CD4-positive, alpha-beta T cell treated with Interleukin-10 for 1 hour (primary cell): ENCODE measurements around the gene PTGES2.
A peak's percentile ranks its signal among the peaks of the same experiment; 100 is the strongest.
"Not testable (repeated sequence)": the region's sequence is repeated elsewhere in the genome, so short reads cannot be mapped to it uniquely, and the experiment has no call there.

ENCODE experiments used
- DNase-seq: peaks from one replicate; pipeline ENCODE4 v3.0.0-alpha.2; 2020

Gene PTGES2

DNA sequence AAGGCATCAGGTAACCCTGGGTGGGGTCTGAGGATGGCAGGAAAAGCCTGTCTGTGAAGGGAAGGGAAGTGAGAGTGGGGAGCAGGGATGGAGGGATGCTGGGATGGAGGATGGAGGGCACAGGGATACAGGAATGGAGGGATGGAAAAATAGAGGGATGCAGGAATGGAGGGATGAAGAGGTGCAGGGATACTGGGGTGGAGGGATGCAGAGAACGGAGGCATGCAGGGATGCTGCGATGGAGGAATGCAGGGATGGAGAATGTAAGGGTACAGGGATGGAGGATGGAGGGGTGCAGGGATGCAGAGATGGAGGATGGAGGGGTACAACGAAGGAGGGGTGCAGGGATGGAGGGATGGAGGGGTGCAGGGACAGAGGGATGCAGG is 9.1 kb downstream of the PTGES2 start:
- DNase-seq = no peak

DNA sequence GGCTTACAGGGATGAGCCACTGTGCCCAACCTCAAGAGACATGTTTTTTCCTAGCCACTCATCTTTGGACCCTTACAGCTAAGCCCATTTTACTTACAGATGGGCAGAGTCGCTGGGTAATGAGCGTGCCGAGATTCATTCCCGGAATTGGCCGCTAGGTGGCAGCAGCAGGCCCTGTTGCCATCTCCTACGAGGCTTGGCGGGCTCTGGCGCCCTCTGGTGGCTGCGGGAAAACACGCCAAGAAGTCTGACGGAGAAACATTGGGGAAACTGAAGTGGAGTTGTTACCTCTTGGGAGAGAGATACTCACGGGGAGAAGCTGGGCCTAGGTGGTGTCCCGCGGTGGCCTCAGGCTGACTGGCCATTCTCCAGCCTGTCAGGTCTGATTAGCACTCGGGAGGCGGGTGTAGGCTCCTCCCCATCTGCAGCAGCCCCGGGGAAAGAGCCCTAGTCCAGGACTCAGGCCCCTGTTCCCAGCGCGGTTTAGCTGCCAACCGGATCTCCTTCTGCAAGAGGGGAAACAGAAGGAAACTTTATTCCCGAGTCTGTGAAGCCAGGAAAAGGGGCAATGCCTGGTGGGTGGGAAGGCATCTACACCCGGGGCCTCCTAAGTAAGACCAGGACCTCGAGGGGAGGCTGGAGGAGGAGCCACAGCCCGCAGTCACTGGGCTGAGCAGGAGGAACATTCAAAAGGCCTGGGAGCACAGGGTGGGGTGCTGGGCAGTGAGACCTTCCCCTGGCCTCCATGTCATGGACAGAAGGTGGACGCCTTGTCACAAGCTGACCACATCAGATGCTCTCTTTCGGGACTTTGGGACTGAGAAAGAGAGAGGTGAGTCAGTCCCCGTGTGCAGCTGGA is 9.7 kb downstream of the PTGES2 start:
- DNase-seq = peak; percentile 94

DNA sequence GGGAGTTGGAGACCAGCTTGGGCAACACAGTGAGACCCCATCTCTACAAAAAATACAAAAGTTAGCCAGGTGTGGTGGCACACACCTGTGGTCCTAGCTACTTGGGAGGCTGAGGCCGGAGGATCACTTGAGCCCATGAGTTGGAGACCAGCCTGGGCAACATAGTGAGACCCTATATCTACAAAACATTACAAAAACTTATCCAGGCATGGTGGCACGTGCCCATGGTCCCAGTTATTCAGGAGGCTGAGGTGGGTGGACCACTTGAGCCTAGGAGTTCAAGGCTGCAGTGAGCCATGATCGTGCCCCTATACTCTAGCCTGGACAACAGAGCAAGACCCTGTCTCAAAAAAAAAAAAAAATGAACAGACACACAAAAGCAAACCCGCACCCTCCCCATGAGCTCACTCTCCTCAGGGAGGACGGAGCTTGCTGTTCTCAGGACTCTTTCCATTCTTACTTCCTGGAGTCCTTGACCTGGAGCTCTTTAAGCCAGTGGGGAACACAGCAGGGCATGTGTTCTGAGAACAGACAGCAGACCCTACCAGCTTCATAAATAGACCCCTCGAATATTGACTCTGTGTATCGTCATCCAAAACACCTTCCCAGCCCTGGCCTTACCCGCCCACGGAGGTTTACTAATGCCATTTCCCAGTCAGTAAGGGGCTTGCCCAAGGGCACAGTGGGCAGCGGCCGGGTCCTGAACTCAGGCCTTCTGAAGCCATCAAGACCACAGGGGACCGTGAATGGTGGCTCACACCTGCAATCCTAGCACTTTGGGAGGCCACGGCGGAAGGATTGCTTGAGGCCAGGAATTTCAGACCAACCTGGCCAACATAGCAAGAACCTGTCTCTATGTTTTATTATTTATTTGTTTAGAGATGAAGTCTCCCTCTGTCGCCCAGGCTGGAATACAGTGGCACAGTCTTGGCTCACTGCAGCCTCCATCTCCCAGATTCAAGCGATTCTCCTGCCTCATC is 11.1 kb downstream of the PTGES2 start:
- no peak for DNase-seq

DNA sequence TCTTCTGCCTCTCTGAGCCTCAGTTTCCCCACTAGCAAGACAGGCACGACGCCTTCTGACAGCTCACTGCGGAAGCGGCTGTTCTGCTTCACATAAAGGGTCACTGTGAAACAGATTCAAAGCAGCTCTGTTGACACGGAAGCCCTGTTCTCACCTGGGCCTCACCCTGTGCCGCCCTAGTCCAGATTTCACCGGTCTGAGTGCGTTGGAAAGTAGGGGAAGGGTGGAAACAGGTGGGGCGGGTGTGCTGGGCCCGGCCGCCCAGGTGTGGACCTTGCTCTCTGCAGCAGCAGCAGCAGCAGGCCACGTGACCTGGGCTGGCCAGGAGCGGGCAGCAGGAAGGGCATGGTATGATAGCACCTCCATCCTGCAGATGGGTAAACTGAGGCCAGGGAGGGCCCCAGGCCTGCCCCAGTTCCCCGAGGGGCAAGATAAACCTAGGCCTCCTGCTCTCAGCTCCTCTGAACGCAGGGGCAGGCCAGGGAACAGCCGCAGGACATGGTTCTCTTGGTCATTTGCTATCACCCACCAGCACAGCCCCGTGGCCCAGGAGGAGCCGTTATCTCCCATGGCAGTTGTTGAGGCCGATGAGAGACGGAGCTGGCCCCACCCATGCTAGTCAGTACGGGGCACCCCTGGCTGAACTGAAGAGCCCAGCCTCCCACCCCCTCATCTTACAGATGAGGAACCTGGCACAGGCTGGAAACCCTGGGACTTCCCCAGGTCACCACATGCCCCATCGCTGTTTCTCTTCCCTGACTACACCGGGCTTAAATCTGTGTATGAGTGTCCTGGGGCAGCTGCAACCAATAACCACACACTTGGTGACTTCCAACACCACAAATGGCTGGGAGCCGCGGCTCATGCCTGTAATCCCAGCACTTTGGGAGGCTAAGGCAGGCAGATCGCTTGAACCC is 12.1 kb downstream of the PTGES2 start:
- peak; percentile 15 for DNase-seq

DNA sequence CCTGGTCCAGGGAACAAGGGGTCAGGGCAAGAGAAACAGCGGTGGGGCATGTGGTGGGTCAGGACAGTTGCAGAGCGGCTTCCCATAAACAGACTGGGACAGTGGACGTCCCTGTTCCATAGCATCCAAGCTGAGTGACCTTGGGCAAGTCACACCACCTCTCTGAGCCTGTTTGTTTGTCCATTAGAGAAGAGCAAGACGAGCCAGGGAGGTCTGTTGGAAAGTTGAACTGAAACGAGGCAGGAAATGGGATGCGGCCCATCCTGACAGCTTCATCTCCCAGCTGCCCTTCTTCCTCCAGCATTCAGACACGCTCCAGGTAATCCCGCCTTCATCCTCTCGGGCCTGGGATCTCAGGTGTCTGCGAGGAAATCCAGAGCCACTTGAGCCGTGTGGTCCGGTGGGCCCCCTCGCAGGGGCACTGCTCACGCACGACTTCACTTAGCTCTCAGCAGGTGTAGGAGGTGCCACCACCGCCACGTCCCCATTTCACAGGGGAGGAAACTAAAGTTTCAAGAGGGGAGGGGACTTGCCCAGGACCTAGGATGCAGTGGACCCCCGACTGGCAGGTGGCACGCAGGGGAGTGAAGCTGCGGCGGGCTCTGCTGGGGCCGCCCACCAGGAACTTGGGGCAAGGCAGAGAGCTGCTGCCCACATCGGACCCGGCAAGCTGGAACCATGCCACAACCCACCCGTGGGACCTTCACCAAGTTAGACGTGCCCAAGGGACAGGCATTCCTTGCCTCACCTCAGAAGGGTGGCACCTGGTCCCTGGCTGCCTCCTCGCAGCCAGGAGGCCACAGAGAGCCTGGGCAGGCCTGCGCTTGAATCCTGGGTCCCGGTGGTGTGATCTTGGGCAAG is 13.0 kb downstream of the PTGES2 start:
- no peak for DNase-seq

DNA sequence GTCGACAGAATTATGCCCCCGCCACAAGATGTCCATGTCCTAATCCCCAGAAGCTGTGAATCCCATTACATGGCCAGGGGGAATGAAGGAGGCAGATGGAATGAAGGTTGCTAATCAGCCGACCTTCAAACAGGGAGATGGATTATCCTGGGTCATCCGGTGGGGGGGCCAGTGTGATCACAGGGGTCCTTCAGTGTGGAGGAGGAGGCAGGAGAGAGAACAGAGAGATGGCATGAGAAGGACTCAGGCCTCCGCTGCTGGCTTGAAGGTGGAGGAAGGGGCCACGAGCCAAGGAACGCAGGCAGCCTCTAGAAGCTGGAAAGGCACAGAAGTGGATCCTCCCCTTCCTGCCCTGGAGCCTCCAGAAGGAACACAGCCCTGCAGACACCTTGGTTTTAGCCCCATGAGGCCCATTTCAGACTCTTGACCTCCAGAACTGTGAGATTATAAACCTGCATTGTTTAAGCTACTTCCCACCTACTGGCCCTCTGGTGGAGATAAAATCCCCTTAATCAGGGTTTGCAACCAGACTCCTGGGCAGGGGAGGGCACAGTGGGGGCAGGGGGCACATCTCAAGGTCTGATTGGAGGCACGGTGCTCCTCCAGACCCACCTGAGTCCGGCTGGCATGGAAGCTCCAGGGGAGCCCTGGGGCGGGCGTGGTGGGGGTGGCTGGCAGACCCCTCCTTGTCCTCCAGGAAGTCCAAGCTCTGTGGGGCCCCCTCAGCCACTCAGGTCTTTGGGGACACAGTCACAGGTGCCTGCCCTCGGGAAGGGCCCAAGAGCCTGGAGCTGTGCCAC is 13.8 kb downstream of the PTGES2 start:
- DNase-seq = no peak

DNA sequence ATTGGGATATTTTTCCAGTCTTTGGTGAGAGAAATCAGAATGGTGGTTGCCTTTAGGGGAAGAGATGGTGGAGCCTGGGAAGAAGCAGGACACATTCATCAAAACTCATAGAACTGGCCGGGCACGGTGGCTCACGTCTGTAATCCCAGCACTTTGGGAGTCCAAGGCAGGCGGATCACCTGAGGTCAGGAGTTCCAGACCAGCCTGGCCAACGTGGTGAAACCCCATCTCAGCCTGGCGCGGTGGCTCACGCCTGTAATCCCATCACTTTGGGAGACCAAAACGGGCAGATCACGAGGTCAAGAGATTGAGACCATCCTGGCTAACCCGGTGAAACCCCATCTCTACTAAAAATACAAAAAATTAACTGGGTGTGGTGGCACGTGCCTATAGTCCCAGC is 15.8 kb downstream of the PTGES2 start:
- DNase-seq = not testable (repeated sequence)

DNA sequence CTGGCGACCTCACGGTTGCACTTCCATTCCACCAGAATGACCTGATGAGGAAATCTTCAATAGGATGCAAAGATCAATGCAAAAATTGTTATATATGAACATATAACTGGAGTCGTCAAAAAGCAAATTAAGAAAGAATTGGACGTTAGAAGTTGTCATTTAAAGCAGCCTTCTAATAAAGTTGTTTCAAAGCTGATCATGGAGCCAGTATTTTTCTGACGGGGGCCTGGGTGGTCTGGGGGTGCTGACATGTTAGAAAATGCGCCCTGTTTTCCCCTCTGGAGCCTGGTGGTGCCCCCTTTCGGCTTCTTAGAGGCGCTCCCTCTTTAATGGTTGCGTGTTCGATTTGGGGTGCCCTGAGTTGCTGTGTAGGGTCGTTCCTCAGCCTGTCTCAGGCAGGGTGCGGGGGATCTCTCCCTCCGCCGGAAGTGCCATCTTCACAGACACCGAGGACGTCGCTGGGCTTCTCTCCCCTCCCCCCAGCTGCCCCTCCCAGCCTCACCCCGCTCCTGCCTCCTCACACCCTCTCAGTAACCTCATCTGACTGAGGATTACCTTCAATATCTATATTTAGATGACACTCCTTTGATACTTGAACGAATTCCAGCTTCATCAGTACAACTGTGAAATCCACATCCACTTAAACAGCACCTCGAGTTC is 18.3 kb downstream of the PTGES2 start:
- no peak for DNase-seq

DNA sequence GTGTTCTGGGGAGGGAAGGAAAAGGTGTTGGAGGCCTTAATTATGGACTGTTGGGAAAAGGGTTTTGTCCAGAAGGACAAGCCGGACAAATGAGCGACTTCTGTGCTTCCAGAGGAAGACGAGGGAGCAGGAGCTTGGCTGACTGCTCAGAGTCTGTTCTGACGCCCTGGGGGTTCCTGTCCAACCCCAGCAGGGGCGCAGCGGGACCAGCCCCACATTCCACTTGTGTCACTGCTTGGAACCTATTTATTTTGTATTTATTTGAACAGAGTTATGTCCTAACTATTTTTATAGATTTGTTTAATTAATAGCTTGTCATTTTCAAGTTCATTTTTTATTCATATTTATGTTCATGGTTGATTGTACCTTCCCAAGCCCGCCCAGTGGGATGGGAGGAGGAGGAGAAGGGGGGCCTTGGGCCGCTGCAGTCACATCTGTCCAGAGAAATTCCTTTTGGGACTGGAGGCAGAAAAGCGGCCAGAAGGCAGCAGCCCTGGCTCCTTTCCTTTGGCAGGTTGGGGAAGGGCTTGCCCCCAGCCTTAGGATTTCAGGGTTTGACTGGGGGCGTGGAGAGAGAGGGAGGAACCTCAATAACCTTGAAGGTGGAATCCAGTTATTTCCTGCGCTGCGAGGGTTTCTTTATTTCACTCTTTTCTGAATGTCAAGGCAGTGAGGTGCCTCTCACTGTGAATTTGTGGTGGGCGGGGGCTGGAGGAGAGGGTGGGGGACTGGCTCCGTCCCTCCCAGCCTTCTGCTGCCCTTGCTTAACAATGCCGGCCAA is 19.1 kb downstream of the PTGES2 start:
- DNase-seq = no peak

DNA sequence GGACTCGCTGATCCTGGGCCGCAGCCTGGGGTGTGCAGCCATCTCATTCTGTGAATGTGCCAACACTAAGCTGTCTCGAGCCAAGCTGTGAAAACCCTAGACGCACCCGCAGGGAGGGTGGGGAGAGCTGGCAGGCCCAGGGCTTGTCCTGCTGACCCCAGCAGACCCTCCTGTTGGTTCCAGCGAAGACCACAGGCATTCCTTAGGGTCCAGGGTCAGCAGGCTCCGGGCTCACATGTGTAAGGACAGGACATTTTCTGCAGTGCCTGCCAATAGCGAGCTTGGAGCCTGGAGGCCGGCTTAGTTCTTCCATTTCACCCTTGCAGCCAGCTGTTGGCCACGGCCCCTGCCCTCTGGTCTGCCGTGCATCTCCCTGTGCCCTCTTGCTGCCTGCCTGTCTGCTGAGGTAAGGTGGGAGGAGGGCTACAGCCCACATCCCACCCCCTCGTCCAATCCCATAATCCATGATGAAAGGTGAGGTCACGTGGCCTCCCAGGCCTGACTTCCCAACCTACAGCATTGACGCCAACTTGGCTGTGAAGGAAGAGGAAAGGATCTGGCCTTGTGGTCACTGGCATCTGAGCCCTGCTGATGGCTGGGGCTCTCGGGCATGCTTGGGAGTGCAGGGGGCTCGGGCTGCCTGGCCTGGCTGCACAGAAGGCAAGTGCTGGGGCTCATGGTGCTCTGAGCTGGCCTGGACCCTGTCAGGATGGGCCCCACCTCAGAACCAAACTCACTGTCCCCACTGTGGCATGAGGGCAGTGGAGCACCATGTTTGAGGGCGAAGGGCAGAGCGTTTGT is 19.9 kb downstream of the PTGES2 start:
- DNase-seq = no peak

DNA sequence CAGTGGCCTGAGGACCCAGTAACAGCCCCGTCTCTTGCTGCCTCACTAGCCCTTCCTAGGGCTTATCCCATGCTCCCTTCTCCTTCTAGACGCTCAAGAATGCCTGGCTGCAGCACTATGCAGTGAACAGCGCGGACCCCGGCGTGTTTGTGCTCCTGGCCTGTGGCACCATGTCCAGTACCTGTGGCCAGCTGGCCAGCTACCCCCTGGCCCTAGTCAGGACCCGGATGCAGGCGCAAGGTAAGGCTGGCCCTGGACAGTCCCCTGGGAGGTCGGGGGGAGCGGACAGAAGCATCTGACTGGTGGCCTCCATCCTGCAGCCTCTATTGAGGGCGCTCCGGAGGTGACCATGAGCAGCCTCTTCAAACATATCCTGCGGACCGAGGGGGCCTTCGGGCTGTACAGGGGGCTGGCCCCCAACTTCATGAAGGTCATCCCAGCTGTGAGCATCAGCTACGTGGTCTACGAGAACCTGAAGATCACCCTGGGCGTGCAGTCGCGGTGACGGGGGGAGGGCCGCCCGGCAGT is 20.5 kb downstream of the PTGES2 start:
- no peak for DNase-seq

DNA sequence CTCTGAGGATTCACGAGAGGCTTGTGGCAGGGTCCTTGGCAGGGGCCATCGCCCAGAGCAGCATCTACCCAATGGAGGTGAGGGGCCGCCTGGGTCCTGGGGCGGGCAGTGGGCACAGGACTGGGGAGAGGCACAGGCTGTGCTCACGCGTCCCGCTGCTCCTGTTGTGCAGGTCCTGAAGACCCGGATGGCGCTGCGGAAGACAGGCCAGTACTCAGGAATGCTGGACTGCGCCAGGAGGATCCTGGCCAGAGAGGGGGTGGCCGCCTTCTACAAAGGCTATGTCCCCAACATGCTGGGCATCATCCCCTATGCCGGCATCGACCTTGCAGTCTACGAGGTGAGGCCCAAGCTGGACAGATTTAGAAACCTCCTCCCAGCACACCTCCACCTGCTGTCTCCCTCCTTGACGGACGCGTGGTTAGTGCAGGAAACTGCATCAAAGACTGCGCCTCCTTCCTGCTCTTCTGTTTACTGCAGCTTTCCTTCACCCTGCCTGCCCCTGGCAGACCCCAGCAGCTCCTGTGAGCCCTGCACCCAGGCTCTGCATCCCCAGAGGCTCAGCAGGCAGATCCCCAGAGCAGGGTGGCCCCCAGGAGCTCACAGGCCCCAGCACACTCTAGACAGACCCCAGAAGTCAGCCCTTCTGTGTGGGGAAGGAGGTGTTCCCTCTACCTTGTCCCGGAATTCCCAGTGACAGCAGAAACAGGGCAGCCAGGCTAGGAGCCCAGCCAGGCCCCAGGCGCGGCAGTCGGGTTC is 21.2 kb downstream of the PTGES2 start:
- DNase-seq = no peak

DNA sequence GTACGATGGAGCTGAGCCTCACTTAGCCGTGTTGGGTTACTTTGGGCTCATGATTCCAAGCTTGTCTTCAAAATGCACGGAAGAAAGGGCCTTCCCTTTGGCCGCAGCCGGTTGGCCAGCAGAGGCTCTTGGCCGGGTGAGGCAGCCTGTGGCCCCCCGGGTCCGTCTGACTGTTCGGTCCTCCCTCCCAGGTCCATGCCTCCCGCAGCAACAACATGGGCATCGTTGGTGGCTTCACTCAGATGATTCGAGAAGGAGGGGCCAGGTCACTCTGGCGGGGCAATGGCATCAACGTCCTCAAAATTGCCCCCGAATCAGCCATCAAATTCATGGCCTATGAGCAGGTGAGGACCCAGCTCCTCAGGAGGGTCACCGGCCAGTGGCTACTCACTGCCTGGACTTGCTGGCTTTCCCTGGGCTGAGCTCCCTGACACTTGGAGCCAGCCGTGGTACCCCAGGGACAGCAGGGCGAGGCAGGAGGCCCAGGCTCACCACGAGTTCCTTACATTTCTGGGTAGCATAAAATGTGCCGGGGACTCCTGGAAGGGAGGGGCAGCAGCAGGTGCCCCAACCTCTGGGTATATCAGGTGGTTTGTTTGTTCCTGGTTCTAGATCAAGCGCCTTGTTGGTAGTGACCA is 21.9 kb downstream of the PTGES2 start:
- DNase-seq = no peak

DNA sequence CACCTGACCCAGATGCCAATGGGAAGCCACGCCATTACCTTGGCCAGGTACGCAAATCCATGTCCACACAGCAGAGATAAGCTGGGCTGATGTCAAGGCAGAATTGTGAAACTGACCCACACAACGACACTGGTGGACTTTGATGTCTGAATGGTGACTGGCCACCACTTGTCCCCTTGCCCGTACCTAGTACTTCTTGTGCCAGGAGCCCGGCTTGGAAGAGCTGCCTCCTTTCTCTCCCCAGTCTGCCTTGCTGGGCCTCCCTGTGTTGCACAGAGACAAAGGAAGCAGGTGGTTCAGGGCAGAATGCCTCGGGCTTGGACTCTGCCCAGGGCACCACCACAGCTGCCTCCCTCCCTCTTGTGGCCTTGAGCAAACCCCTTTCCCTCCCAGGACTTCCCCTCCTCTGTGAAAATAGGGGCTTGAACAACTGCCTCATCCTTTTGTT is 23.3 kb downstream of the PTGES2 start:
- DNase-seq = no peak

DNA sequence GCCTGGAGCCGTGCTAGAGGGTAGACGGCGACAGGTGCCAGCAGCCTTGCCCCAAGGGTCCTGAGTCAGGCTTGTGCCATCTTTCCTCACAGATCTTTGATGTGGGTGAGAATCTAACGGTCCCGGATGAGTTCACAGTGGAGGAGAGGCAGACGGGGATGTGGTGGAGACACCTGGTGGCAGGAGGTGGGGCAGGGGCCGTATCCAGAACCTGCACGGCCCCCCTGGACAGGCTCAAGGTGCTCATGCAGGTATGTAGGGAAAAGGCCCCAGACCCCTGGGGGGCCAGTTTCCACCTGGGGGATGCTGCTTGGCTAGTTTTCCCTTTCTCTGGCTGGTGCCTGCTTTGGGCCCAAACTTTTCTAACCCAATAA is 24.0 kb downstream of the PTGES2 start:
- DNase-seq = peak; percentile 51

DNA sequence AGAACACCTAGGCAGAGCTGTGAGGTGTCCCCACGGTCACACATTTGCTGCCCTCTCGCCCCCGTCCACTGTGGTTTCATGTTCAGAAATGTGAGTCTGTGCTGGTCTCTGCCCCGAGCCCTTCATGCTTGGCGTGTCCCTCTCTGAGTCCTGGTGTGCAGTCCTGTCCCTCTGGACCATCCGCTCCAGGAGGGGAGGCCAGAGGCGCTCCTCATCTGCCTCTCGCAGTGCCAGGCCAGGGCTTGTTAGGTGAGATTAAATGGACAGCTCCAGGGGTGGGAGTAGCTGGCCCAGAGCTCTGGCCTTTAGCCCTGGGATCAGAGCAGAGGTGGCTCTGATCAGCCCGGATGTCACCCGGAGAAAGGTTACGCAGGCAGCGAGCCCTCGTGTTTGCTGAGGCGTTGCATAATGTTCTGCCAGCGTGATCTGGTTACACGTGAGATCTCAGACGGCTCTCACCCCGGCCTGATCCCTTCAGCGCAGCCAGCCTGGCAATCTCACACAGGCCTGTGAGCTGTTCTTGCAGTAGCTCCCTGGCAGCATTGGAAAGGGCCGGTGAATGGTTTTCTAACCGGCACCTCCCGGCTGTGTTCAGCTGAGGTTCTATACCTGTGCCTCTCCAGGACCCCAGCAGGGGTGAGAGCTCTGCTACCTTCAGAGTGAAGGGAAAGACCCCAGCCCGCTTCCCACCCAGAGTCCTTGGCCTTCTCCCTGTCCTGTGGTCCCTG is 24.5 kb downstream of the PTGES2 start:
- no peak for DNase-seq
